RCC 7860 (cell line): Measurements from ENCODE around the gene MLC1.
A peak's percentile ranks its signal among the peaks of the same experiment; 100 is the strongest.

ENCODE experiments used
- DNase-seq: peaks from one replicate; pipeline ENCODE4 v3.0.0-alpha.2; 2015; ENCODE audit warnings: low spot score
- FAIRE-seq: peaks from 2 replicates; lab custom pipeline; 2012; peaks lifted over from hg19 to GRCh38; lab: Jason Lieb, UNC

The MLC1 gene

GRCh38 chr22:50040717-50041116, 44.5 kb downstream of the MLC1 start:
- FAIRE-seq (no peak), DNase-seq (no peak)

DNA sequence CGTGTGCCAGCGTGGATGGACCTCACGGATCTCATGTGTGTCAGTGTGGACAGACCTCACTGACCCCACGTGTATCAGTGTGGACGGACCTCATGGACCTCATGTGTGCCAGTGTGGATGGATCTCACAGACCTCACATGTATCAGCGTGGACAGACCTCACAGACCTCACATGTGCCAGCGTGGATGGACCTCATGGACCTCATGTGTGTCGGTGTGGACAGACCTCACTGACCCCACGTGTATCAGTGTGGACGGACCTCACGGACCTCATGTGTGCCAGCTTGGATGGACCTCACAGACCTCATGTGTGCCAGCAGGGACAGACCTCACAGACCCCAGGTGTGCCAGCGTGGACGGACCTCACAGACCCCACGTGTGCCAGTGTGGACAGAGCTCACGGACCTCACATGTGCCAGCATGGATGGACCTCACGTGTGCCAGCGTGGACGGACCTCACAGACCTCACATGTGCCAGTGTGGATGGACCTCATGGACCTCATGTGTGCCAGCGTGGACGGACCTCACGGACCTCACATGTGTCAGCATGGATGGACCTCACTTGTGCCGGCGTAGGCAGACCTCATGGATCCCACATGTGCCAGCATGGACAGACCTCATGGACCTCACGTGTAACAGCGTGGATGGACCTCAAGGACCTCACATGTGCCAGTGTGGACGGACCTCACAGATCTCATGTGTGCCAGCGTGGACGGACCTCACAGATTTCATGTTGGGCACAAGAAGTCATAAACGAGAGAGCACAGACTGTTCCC, 45.4 kb downstream of the MLC1 start:
- FAIRE-seq, result no peak
- DNase-seq, result no peak

DNA sequence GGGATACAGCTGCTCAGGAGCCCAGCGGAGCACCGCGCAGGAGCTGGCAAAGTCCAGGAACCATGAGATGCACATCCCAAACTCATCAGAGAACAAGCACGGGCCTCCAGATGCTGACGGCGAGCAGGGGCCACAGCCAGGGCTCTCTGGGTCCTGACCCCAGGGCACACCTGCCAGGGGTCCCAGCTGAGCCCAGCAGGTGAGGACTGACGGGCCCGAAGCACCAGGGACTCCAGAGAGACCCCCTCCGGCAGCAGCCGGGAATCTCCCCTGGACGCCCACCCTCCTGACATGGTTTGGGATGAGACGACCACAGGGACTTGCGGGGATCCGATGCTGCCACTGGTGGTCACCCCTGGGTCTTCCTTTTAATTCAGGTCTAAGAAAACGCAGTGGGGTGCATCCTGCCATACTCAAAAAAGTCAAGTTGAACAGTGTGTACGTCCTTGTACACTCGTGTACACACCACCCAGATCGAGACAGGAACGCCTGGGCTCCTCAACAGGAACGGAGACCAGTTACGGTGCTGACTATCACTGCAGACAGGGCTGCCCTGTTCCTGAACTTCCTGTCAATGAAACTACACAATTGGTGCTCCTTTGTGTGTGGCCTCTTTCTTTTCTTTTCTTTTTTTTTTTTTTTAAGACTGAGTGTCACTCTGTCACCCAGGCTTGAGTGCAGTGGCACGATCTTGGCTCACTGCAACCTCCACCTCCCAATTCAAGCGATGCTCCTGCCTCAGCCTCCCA, 49.1 kb downstream of the MLC1 start:
- FAIRE-seq (no peak), DNase-seq (no peak)

- FAIRE-seq (no peak), DNase-seq (no peak)
Measured at GRCh38 chr22:50035131-50035881, 49.9 kb downstream of the MLC1 start.

DNA sequence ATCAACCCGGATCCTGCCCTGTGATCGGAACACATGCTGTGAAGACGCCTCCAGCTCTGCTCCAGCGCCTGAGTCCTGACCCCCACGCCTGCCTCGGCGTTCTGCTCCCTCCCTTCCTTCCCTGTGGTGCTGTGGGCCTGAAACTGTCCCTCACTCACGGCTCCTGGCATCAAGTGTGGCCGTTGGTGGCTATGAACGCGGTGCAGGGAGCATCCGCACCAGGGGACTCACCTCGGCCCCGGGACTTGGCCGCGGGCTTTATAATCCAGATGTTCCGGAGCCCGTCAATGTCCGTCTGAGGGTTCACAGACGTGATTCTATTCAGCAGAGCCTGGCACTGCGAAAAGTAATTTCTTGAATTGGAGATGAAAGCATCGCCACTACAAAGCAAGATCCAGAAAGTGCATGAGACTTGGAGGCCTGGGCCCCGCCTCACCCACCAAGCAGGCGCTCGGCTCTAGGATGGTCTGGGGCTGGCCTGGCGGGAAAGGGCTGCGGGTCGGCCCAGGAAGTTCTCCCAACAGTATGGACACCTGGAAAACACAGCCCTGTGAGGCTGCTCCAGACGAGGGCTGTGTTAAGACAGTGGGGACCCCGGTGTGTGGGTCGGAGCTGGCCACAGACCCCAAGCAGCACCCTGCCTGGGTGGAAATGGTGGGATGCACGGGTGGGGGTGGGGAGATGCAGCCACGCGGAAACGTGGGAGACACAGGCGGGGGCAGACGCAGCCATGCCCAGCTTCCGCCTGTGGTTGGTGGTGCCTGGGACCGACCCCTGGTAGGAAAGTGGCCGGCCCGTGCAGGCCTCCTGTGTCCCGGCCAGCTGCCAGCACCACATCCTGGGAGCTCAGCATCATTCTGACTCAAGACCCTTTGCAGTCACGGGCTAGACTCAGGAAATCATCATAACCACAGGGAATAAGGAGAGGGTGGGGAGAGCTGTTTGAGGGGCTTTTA, 50.8 kb downstream of the MLC1 start:
- FAIRE-seq, result no peak

DNA sequence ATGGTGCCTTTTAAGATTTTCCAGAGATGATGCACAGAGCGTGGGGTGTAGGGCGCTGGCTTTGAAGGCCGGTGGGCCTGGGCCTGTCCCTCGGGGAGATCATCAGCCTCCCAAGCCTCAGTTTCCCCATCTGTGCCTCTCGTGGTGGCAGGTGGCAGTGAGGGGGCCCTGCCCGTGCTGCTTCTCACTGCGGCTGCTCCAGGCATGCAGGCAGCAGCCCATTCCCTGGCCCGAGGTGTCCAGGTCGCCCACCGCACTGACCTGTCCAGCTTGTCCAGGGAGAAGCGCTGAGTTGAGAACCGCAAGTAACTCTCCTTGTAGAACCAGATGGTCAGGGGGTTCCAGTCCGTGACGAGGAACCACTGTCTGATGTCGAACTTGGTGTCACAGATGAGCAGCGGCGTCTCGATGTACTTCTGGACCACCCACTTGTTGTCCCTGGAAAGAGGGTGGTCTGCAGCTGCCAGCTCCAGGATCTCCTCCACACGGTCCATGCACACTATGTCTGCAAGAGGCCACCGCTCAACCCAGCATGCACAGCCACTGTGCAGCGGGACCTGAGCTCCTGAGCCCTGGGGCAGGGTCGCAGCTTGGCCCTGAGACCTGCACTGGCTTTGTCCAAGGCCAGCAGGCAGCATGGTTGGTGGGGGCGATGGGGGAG, 52.2 kb downstream of the MLC1 start:
- no peak for FAIRE-seq
- DNase-seq, result no peak

More for the DNA sequence above, 50.8 kb downstream of the MLC1 start:
- no peak for DNase-seq

- DNase-seq (no peak), FAIRE-seq (no peak)
Measured at GRCh38 chr22:50032109-50032871, 52.9 kb downstream of the MLC1 start.

- FAIRE-seq, result no peak
- no peak for DNase-seq
Measured at GRCh38 chr22:50031189-50032091, 53.8 kb downstream of the MLC1 start.

DNA sequence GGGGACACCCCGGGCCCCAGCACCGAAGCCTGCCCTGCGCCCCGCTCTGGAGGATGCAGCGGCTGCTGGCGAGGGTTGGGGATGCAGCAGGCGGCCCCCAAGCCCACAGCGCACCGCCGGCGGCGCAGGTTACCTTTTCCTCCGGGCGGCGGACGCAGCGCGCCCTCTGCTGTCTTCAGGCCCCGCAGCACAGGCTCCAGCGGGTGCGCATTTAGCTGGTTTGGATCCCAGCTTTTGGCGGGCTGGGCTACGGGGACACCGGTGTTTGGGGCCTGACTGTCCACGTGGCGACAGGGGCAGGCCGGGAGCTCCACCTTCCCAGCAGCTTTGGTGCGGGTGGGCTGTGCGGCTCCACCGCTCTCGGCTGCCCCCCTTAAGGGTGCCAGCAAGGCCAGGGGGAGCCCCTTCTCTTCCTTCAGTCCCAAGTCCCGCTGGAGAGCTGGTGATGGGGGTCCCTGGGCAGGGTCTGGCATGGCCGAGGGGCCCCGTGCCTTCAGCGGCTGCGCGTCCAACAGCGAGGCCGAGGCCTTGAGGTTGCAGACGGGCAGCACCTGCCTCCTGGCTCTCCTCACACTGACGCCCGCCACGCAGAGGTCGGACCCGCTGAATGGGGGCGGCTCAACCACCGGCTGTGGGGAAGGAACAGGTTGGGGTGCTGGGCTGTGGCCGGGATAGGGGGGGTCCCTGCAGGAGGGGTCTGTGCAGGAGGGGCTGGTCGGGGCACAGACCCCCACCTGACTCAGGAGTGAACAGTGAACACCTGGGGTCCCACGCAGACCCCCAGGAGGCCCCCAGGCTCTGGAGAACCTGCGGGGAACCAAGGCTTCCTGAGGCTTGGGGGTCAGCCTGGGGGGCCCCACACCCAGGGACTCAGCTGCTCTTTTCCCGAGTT, 54.7 kb downstream of the MLC1 start:
- DNase-seq (no peak), FAIRE-seq (no peak)

- DNase-seq, result peak; percentile 29
- FAIRE-seq, result no peak
Measured at GRCh38 chr22:50027639-50028537, 57.3 kb downstream of the MLC1 start.

DNA sequence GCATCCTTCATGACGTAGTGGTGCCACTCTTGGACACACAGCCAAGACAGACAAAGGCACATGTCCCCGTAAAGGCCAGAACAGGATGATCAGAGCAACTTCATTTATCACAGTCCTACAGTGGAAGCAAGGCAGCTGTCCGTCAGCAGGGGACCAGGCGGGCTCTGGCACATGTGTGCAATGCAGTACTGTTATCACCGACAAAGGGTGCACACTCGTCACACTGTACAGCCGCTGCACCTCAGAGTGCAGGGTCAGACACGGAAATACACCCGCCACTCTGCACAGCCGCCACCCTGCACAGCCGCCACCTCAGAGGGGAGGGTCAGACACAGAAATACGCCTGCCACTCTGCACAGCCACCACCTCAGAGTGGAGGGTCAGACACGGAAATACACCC, 59.2 kb downstream of the MLC1 start:
- FAIRE-seq (no peak), DNase-seq (no peak)

DNA sequence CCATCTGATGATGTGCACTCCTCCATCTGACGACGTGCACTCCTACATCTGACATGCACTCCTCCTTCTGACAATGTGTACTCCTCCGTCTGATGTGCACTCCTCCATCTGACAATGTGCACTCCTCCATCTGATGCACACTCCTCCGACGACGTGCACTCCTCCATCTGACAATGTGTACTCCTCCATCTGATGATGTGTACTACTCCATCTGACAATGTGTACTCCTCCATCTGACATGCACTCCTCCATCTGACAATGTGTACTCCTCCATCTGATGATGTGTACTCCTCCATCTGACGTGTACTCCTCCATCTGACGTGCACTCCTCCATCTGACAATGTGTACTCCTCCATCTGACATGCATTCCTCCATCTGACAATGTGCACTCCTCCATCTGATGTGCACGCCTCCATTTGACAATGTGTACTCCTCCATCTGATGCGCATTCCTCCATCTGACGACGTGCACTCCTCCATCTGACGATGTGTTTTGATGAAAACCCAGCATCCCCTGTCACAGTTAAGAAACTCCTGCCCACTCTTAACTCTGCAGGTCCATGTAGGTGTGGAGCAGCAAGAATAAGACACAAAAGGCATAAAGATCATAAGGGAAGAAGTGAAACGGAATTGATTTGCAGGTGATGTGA, 62.9 kb downstream of the MLC1 start:
- FAIRE-seq (no peak), DNase-seq (no peak)

DNA sequence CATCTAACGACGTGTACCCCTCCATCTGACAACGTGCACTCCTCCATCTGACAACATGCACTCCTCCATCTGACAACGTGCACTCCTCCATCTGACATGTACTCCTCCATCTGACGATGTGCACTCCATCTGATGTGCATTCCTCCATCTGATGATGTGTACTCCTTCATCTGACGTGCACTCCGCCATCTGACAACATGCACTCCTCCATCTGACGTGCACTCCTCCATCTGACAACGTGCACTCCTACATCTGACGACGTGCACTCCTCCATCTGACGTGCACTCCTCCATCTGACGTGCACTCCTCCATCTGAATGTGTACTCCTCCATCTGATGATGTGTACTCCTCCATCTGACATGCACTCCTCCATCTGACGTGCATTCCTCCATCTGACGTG, 64.6 kb downstream of the MLC1 start:
- DNase-seq, result no peak
- FAIRE-seq, result no peak

DNA sequence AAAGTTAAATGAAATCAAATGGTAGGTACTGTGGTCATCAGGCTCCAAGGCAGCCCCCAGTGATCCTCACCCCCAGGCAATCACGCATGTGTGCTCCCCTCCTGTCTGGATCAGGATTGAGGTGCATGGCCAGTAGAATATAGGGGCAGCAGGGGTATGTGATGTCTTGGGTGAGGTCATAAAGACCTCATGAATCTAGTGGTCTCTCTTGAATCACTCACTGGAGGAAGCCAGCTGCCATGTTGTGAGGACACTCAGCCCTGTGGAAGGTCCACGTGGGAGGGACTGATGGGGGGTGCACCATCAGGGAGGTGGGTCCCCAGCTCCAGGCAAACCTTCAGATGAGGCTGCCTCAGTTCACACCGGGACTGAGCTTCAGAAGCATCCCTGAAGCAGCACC, 65.9 kb downstream of the MLC1 start:
- DNase-seq (no peak), FAIRE-seq (no peak)

DNA sequence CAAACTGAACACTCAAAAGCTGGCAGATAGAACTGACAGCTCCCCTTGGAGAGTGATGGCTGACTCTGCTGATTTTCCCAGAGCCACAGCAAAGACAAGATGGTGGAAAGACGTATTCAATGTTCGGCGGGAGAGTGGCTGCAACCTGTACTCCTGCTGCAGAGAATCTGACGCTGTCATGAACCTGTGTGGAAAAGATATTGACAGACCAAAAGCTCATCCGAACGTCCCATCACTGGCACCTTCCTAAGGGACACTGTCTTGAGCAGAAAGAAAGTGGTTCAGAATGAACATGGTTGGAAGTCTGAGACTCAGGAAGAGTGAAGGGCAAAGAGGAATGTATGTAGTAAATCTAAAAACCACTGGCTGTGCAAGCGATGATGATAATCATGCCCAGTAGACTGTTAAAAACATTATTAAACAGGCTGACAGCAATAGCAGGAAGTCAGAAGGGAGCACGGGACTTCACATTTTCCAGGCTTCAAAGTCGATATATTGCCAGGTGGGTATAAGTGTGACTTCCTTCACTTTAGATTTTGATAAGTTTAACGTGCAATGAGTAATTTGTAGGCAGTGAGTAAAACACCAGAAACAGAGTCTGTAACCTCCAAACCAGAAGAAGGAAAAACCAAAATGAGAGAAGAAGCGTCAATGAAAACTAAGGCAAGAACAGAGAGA, 66.5 kb downstream of the MLC1 start:
- DNase-seq, result no peak
- FAIRE-seq, result no peak
